NCI-H345 (cell line): Measurements from ENCODE around the gene GORASP1.

Source experiments
- DNase-seq: peaks from one replicate; lab custom pipeline; 2025; lab: John Stamatoyannopoulos, UW

Gene GORASP1

DNA sequence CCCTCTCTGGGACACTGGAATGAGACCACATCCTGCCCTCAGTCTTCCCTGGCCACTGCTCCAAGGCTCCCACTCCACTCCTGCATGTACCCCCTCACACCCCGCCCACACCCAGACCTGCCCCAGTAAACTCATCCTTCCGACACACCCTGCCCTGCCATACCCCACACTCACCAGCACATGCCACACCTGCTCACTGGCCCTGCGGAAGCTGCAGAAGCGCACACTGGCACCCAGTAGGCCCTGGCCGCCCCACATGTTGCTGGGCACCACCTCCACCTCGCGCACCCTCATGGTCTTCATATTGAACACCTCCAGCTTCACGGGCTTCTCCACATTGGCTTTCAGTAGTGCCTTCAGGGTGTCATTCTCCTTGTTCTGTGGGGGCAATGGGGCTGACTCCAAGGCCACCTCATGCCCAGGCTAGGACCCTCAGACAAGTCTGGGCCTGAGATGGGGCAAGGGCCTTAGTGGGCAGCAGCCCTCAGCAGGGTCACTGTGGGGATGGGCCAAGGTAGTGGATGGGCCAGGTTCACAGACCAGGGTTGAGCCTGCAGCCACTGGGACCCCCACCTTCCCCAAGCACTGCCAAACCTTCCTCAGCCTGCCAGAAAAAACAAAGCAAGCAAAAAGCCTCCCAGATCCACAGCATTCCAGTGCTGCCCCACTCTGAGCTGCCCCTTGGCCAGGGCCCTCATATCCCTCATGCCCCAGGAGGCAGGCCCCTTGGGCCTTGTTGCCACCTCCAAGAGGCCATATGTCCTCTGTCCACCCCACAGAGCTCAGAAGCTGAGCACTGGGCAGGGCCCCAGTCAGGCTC, 4.7 kb downstream of the GORASP1 start:
- no peak for DNase-seq

DNA sequence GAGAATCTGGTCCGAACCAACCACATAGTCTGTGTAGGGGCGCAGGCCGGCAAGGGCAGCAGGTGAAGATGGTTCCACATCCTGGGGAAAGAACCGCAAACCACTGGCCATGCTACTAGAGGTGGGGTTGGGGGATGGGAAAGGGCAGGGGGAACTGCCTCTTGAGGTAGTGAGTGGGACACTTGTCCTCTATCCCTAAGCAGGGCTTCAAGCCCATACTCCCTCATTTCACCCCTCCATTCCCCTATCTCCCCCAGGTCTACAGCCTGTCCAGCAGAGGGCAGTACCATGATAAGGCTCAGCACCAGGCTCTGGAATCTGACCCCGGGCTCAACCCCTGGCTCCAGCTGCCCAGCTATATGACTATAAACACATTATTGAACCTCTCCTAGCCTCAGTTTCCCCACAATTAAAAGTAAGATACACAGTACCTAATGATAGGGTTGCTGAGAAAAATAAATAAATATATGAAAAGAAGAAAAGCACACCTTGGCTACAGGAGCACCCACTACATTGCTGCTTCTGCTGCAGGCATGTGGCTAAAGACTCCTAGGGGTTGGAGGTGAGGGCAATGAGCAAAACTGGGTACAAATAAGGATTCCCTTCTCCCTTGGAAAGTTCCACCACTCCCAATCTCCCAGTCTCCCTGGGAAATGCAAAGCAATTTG, 6.3 kb downstream of the GORASP1 start:
- no peak for DNase-seq

DNA sequence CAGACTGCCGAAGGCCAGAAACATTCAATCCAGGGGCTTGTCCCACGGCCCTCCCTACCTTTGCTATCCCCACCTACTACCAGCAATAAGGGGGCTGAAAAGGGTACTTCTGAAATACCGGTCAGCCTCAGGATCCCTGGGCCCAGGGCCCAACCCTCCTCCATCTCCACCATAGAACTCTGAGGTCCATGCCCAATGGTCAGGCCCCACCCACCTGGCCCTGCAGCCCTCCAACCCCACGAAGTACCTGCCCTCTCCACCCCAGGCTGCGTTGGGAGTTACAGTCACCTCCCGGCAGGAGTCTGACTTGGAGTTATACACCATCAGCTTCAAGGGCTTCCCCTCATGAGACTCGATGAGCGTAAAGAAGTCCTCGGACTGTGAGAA, 6.9 kb downstream of the GORASP1 start:
- no peak for DNase-seq

DNA sequence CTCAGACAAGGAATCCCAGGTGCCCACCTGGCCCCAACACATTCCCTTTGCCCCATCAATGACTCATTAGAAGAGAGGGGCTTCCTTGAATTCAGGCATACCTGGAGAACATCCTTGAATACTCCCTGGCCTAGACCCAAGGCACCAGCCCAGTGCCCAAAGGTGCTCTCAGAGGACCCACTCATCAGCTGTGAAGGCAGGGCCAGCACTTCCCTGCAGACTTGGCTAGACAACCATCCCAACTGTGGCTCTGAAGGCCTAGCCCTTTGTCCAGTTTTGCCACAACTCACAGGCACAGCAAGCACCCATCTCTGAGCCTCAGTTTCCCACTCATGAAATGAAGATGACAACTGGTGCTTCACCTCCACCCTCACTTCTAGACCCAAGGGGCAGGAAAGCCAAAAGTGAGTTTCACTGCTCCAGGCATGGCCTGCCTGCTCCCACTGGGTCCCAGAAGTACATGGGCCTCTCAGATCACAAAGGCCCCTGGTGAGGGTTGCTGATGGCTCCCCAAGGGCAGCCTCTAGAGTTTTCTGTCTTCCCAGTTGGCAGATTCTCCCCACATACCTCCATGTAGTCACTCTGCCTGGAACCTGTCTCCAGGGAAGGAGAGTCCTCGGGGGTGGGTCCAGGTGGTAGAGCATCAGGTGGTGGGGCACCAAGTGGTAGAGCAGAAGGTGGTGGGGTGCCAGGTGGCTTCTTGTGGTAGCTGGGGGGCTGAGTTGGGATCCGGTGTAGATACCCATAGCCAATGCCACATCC, 7.5 kb downstream of the GORASP1 start:
- no peak for DNase-seq

DNA sequence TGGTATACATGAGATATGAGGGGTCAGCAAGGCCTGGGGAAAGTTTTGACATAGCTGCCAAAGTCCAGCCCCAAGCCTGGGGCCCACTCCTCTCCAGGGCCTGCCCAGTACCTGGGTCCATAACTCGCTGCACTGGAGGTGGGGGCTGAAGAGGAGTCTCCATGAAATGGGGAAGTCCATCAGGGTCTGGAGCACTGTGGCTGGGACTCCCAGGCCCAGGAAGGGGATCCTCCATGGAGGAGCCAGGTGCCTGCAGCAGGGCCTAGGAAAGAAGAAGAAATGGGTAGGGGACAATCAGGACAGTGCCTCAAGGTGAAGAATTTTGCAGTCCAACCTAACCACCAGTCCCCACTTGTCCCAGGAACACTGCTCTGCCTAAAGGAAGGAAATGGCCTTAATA, 8.2 kb downstream of the GORASP1 start:
- no peak for DNase-seq

DNA sequence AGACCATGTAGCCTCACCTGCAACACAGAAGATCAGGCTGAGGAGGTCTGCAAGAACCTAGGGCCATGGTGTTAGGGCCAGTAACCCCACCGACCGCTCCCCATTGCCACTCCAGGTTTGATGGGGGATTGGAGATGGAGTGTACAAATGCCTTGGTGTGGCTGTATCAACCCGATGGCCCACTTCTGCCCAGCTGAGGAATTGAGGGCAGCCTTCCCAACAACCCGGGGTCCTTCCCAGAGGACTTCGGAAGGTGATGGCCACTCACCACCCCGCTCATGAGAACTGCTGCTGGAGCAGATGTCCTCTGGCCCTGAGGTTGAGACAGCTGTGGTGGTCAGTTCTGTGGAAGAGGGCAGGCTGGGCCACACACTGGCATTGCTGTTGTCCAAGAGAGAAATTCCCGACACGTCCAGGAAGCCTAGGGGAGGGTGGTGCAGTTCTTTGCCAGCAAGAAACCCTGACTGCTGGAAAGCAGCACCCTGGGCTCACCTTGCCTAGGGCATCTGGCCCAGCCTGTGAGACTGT, 8.9 kb downstream of the GORASP1 start:
- no peak for DNase-seq

DNA sequence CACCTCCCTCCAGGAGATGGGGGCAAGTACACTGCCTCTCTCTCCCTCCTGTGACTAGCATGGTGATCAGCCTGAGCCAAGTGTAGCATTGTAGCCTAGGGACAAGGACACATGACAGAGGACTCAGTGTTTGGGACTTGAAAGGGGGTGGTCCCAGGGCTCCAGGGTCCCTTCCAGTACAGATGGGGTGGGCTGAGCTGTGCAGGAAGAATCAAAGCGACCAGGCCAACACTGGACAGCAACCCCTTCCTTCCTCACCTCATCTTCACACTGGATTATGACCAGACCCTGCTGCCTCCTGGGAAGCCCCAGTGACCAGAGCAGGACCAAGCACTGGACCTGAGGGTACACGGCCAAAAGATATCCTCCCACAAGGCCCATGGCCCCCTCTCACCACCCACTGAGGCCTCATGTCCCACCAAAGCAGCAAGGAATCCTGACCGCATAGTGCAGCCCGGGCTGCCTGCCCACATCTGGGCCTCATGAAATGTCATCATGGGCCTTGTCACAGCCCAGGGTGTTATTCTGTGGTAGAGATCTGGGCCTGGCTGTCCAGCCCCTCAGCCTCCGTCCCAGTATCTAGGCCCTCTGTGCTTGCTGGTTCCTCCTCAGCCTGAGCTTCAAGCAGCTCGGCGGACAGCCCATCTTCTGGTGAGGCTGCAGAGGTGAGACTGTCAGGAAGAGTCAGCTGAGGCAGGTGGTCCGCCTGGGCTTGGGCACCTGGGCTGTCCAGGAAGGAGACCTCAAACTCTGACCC, 9.5 kb downstream of the GORASP1 start:
- DNase-seq = no peak

DNA sequence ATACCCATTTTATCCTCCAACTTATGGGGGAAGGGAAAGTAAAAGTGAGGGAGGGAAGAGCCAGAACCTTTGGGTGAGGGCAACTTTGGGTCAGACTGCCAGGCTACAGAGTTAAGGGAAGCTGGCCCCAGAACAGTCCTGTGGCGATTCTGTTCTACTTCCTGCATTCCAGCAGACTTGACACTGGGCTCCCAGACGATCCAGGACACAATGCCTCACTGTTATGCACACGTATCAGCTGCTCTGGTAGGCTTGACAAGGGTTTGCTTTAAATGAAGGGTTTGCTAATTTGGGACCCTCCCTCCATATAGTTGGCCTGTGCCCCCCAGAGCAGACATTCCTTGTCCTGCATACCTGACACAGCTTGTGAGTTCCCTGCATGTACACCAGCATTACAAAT, 10.7 kb downstream of the GORASP1 start:
- no peak for DNase-seq

DNA sequence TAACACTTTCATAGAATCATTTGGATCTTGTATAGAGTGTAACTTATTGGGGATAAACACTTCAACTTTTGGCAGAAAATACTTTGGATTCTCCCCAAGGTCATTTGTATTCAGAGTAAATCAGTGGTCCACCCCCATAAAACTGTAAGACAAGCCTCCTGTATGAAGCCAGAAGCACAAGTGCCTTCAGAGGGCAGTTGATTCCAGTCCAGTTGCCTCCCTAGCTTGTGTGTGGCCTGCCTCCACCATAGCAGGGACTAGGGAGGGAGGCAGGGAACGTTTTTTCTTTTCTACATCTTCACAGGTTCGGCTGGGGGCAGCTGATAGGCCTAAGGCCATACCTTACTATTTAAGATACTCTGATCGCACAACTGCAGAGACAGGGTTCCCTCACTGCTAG, 11.6 kb downstream of the GORASP1 start:
- DNase-seq = no peak

DNA sequence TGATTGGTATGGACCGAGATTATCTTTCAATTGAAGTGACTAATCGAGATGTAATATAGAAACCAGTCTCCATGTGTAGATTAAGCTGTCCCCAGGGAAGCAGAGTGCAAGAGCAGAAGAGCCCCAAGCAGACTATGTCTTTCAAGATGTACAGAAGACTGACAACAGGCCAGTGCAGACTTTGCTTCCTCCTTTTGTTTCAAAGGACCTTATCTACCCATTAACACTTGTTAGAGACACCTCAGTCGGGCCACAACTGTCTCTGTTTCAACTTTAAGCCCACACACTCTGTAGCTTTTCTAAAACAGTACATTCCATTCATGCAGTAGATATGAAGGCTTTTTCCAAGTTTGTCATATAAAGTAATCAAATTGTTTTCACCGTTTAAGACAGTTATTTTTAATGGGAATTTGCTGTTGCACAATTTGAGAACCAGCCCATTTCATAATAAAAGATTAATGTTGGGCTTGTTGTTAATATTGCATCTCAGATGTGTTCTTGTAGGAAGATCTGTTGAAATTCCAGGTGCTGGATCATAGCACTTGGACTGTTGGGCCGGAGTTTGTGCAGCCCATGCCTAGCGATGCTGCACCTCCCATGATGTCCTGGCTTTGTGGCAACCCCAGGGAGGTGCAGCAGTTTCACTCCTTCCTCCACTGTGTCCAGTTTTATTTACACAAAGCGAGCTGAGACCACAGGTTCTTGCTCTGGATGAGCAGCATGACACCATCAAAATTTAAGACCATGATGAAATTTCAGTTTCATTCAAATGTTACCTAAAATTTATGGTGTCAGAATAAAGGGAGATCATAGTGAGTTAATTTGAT, 12.4 kb downstream of the GORASP1 start:
- no peak for DNase-seq

DNA sequence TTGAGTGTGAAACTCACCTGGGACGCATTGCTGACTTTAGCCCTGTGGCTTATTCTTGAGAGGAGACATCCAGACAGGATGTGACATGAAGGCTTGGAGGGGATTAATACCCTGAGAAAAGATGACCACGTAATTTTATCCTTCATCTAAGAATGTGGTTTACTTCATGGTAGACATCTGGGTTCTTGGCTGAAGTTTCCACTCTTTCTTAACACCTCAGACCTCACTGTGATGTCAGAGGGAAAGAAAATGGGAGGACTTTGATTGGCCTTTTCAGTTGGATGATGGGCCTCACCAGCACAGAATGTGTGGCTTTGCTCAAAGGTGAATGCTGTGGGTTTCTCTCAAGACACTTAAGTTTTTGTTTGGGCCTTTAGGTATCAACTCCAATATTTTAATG, 16.5 kb downstream of the GORASP1 start:
- DNase-seq = no peak

DNA sequence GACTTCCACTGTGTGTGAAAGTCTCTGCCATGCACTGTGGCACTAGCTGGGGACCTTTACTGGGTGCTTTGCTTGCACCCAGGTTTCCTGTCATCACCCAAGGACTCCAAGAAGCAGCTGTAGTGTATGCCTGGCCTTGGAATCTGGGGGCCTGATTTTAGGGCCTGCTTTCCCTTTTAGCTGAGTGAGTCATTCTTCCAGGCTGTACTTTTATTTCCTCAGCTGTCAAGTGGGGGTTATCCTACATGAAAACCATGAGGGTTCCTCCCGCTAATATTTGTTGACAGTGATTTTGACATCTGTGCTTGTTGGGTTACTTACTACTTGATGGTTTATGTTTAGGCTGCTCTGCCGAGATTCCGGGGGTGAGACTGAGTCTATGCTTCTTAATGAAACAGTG, 18.5 kb downstream of the GORASP1 start:
- DNase-seq = no peak

DNA sequence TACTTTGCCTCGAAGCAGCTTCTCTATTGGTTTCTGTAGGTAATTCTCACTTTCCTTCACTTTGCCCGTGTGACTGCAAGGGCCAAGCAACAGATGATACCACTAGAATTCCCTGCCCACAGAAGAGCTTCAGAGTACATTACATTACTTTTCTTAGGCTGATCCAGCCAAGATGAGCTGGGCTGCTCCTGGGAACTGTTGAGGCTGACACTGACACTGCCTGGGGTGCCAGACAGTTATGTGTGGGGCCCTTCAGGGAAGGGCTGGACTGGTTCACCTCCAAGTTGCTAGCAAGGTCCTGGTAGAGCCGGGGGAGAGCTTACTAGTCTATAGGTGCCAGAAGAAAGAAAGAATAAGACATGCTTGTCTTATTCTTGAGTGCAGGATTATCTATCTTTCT, 19.0 kb downstream of the GORASP1 start:
- no peak for DNase-seq

DNA sequence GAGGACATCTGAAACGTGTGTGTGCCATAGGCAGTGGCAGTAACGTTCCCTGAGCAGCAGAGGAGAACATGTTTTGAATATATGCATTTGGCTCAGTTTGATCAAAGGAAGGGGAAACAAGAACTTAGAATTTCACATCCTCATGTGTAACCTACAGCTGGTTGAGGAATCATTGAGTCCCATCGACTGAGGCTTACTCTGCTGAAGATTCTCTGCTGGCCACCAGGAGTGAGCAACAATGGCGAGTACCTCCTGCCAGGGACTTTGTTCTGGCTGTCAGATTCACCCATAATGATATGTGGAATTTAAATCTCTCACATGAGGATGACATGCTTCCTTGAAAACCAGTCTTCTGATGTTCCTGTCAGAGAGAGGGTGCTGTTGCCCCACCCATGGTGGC, 21.3 kb downstream of the GORASP1 start:
- no peak for DNase-seq

DNA sequence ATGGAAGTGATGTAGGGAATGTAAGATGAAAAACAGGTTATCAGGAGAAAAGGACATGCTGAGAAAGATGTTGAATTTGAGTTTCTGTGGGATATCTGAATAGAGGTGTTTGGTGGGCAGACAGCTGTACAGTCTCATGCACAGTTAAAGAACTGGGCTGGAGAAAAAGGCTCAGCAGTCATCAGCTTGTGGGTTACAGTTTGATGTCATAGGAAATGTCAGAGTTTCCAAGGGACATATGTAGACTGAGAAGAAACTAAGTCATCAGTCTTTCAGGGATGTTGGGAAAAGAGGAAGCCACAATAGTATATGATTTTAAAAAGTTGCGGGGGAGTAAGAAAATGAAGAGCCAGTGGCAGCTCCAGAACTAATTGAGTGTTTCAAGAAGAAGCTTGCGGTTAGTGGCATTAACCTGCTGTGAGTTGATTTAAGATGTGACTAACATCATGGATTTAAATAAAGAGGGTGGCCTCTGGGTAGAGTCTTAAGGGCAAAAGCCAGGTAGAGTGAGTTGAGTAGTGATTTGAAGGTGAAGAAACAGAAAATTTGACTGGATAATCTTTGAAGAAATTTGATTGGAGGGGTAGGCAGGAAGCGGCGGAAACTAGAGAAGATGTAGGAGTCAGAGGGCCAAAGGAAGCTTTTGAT, 24.6 kb downstream of the GORASP1 start:
- DNase-seq = no peak

DNA sequence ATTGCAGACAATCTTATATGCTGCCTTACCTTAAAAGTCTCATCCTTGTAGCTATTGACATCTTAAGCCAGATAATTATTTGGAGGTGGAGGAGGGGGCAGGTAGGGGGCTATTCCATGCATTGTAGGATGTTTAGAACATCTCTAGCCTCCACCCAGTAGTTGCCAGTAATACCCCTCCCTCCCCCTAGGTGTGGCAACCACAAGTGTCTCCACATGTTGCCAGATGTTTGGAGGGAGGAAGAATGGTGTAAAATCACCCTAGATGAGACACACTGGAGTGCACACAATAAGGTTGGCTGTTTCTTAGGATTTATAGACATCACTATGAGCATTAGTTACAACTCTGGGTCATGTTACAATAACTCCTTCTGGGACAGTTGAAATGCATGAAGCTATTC, 27.4 kb downstream of the GORASP1 start:
- no peak for DNase-seq

DNA sequence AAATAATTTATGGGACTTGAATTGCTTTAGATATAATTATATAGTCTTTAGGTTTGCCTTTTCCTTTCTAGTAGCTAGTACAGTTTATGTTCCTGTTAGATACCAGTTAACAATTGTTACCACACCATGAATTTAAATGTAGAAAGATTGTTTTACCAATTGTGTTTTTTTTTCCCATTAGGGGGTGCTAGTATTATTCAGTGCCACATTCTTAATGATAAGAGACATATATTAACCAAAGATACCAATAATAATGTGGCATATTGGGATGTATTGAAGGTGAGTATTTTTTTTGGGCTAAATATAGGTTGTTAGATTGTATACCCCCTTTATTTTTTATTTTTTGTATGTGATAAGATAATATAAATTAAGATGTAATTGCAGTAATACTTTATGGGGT, 27.9 kb downstream of the GORASP1 start:
- no peak for DNase-seq

DNA sequence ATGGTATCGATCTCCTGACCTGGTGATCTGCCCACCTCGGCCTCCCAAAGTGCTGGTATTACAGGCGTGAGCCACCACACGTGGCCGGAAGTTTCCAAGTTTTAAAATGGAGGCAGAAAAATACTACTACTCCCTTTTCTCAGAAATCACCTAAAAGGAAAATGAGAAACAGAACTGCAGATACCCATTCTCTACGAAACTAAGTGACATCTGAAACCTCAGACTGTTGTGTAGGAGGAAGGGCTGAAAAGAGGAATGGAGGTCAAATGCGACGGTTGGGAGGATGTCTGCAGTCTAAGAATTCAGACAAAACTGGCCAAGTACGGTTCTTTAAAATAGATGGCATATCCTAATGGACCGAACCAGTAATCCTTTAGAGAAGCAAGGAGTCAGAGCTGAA, 31.5 kb downstream of the GORASP1 start:
- DNase-seq = no peak

DNA sequence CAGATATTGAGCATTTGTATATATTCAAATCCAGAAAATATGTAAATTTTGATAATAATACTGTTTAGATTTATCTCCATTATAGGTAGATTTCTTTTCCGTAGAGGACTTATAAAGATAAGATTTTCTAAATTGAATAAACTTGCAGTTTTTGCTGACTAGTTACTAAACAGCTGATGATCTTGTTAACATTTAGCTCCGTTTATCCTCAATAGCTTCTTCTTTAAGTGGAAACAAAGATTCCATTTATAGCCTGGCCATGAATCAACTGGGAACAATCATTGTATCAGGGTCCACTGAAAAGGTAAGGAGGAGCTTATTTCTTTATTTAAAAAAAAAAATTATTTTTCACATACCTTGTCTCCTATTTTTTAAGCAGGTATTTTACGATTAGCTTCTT, 38.9 kb downstream of the GORASP1 start:
- no peak for DNase-seq

DNA sequence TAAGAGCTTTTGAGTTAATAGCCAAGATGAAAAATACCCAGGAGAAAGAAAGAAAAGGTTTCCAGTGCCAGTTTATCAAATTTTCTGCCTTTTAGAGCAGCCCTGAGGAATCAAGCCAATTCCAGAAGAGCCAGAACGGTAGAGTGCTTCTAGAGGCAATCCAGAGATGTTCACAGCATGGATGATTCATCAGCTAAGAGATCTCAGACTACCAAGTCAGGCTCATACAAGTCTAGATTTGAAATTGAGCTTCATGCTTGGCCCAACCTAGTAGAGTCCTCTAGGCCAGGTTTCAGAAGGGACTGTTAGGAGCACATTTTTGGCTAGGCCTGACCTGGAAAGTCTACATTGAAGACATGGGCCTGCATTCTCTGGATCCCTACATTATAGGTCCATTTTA, 40.1 kb downstream of the GORASP1 start:
- DNase-seq = no peak

DNA sequence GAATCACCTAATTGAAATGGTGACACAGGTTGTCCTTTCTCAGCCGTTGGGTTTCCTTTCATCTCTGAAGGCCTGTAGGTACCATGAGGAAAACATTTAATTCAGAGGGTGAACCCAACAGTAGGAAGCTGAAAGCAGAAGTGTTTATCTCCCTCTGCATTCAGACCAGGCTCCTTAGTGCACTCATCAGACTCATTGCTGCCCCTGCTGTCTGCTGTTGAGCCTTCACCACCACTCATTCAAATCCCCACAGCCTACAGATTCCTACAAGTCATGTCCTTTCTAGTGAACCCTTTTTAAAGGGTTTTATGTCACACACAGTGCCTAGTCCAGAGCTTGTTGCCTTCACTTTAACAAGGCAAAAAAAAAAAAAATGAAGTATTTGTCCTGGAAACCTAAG, 42.2 kb downstream of the GORASP1 start:
- no peak for DNase-seq
